GM12873 (cell line): ENCODE data around the gene SGCD.

Experiments
- CTCF ChIP-seq: IDR thresholded peaks from 2 replicates; pipeline ENCODE4 v1.5.1; 2012; ENCODE audit warnings: low read depth, mild to moderate bottlenecking, moderate library complexity, low read length, control low read depth; ENCODE audit not compliant: insufficient read depth; ENCODE audit errors: missing control alignments

The SGCD gene

GRCh38 chr5:156684216-156684615 is 357.3 kb downstream of the SGCD start:
- TF ChIP-seq CTCF = no peak

DNA sequence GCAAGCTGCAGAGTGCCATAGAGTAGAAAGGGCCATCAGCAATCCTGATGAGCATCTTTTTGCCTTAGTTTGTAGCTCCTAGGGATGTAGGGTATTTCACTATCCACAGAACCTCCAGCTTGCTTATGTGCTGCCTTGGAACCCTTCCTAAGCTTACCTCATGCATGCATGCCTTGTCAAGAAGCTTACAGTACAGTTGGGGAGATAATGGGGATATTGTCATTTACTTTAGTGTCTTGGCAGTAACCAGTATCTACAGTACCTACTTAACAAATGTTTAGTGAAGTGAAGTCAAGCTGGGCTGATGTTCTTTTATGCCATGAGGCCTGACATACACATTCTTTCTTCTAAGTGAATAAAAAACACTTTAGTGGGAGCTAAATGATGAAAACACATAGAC is 358.5 kb downstream of the SGCD start:
- TF ChIP-seq CTCF = no peak

- TF ChIP-seq CTCF = no peak
Measured at GRCh38 chr5:156686380-156686779, 359.4 kb downstream of the SGCD start.

- no peak for TF ChIP-seq CTCF
Measured at GRCh38 chr5:156686796-156687195, 359.8 kb downstream of the SGCD start.

DNA sequence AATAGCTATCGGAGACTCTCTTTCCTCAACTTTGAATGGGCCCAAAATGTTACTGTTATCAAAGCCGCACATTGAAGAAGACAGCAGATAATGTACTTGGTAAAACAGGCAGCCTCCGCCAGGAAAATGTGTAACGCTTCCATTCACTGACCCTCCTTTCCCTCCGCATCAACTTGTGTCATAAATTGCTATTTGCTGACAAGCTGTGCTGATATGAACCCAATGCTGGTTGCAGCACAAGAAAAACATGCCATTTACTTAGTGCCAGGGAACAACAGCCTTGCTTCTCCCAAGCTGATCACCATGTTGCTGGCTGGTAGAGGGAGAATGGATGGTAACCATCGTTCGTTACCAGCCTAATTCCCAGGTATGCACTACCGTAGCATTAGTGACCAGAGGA is 360.6 kb downstream of the SGCD start:
- TF ChIP-seq CTCF = no peak

DNA sequence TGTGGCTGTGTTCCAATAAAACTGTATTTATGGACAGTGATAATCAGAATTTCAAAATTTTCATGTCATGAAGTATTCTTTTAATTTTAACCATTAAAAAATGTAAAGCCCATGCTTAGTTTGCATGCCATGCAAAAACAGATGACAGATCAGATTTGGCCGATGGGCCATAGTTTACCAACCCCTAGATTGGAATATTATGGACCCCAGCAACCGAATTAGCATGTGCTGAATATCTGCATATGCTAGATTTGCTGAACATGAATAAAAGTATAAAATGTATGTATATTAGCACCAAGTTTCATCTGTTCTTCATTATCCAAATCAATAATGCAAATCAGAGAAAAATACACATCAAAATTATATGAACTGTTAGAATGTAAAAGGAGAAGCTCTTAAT is 364.6 kb downstream of the SGCD start:
- no peak for TF ChIP-seq CTCF

- no peak for TF ChIP-seq CTCF
Measured at GRCh38 chr5:156693113-156693512, 366.1 kb downstream of the SGCD start.
